GM18502 (cell line): ENCODE results near the gene NUP85.
A peak's percentile ranks its signal among the peaks of the same experiment; 100 is the strongest.
"Not testable (repeated sequence)": the region's sequence is repeated elsewhere in the genome, so short reads cannot be mapped to it uniquely, and the experiment has no call there.

ENCODE experiments used
- ATAC-seq: cut with Tn5 transposase; IDR thresholded peaks from one replicate; pipeline ENCODE4 v1.9.1; 2021; ENCODE audit warnings: mild to moderate bottlenecking; ENCODE audit not compliant: unreplicated experiment, poor library complexity

Gene NUP85

DNA sequence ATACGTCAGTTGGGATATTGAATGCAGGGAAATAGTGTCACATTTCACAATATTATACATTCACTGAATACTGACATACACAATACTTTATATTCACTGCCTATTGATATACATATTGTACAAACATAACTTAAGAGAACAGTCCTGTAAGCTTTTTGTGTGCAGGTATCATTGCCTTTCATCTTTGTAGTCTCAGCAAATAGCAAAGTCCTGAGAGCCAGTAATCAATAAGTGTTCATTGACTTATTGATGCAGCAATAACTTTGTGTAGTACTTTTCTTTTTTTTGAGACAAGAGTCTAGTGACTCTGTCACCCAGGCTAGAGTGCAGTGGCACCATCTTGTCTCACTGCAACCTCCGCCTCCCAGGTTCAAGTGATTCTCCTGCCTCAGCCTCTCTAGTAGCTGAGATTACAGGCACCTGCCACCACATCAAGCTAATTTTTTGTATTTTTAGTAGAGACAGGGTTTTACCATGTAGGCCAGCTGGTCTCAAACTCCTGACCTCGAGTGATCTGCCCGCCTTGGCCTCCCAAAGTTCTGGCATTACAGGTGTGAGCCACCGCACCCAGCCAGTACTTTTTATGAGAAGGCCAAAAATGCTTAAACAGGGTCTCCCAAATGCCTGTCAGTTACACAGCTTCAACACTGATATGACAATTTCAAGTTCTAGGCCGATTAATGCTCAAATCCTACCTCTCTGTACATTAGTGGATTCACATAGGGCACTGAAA is 5.4 kb upstream of the NUP85 start:
- no peak for ATAC-seq

DNA sequence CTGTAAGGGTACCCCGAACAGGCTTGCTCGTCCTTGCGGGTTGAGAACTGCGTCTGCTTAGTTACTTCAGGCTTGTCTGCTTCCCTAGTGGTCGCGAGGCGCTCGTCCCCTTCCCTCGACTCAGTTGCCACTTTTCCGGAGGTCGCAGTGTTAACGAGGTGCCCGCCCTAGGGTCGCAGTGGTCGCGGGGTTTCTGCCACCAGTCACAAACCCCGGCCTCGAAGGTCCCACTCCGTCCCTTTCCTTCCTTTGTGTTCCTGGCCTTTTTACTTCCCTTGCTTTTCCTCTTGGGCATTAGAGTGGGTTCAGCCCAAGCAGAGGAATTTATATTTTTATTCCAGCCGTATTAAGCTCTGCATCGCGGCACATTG is 299 bp downstream of the NUP85 start:
- ATAC-seq, result peak; percentile 13

DNA sequence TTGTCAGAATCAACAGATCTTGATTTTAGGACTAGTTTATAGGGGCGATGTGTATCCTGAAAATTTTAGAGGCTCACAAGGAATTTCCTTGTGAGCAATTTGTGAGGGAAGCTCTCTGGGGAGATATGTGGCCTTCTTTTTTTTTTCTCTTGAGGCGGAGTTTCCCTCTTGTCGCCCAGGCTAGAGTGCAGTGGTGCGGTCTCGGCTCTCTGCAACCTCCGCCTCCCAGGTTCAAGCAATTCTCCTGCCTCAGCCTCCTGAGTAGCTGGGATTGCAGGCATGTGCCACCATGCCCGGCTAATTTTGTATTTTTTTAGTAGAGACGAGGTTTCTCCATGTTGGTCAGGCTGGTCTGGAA is 1.6 kb downstream of the NUP85 start:
- ATAC-seq, result not testable (repeated sequence)

DNA sequence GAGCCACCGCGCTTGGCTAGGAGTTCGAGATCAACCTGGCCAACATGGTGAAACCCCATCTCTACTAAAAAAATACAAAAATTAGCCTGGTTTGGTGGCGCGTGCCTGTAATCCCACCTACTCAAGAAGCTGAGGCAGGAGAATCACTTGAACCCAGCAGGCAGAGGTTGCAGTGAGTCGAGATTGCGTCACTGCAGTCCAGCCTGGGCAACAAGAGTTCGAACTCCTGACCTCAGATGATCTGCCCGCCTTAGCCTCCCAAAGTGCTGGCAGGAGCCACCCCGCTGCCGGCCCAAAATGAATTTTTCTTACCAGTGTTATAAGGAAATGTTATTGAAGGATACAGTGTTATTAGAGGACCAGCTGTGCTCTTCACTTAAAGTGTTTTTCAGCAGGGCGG is 2.3 kb downstream of the NUP85 start:
- ATAC-seq, result no peak

DNA sequence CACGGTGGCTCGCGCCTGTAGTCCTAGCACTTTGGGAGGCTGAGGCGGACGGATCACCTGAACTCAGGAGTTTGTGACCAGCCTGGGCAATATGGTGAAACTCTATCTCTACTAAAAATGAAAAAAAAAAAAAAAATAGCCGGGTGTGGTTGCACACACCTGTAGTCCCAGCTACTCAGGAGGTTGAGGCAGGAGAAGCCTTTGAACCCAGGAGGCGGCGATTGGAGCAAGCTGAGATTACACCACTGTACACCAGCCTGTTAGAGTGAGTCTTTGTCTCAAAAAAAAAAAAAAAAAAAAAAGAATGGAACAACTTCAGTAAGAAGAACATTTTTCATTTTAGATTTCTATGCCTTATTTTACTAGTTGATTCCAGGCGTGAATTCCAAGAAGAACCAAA is 2.7 kb downstream of the NUP85 start:
- no peak for ATAC-seq

DNA sequence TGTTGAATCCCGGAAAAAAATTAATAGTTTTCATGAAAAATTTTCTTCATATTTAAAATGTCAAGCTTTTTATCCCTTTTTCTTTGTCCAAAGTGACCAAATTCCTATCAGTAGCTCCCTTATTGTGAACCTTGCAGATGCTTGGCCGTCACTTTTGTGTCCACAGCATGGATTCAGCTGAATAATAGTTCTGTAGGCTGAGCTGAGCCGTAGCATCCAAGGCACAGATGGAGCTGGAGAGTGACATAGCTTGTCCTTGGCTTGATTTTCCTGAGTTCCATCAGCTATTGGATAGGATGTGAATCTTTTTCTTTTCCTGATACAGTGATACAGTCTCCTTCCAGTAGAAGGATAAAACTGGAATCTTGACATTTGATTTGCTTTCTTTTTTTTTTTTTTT is 3.6 kb downstream of the NUP85 start:
- ATAC-seq, result no peak

DNA sequence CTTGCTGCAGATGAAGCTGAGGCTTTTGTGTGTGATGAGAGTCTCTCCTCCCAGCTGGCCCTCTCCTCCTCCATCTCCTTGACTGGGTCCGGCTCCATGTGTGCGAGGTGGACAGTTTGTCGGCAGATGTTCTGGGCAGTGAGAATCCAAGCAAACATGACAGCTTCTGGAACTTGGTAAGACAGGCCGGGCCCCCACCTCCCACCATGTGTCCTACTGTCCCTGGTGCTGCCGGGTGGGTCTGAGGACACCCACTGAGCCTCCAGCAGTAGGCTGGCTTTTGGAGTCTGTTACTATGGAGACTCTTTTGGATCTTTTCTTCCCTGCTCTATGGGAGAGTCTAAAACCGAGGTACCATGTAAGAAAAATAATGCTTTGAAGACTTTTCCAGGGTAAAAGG is 12.7 kb downstream of the NUP85 start:
- no peak for ATAC-seq

DNA sequence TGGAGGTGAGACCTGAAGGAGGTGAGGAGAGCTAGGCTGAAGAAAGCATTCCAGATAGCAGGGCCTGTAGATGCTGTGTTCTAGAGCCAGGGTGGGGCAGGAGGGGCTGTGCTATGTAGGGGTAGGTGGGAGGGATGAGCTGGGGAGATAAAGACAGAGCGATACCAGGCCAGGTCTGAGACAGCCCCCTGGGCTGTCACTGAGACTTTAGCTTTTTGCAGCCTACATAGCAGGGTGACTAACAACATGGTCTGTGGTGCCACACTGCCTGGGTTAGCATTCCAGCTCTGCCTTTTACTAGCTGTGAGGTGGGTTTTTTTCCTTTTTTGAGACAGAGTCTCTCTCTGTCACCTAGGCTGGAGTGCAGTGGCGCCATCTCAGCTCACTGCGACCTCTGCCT is 14.3 kb downstream of the NUP85 start:
- ATAC-seq, result no peak

DNA sequence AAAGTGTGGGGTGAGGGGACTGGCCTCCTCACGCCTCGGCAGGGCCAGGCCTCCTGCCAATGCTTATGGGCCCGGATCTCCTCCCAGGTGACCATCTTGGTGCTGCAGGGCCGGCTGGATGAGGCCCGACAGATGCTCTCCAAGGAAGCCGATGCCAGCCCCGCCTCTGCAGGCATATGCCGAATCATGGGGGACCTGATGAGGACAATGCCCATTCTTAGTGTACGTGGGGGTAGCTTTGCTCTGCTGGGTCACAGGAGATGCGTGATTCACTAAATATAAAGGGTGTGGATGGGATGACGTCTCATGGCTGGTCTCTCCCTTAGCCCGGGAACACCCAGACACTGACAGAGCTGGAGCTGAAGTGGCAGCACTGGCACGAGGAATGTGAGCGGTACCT is 19.5 kb downstream of the NUP85 start:
- no peak for ATAC-seq

DNA sequence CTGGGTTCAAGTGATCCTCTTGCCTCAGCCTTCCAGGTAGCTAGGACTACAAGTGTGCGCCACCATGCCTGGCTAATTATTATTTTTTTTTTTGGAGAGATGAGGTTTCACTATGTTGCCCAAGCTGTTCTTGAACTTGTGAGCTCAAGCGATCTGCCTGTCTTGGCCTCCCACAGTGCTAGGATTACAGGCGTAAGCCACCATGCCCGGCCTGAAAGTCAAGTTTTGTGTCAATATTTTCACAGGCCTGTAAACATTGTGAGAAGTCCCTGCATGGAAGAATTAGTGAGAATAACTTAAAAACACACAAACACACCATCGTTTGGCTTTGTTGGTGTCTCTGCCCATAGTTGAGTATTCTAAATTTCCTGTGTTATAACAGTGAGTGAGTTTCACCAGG is 22.2 kb downstream of the NUP85 start:
- no peak for ATAC-seq

DNA sequence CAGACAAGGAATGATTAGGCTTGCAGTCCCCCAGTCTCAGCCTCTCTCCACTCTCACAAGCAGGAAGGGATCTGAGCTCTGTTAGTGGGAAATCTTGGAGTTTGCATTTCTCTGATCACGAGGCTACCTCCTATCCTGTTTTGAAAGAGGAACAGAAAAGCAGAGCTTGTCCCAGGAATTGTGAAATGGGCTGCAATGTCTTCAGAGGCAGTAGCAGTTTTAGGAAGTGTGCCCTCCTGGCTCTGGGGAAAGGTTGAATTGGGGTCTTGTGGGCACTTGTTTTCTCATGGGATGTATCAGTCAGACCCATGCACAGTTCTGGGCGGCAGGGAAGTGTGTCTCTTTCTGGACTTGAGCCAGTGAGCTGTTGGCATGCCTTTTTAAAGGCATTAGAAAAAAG is 22.8 kb downstream of the NUP85 start:
- no peak for ATAC-seq

DNA sequence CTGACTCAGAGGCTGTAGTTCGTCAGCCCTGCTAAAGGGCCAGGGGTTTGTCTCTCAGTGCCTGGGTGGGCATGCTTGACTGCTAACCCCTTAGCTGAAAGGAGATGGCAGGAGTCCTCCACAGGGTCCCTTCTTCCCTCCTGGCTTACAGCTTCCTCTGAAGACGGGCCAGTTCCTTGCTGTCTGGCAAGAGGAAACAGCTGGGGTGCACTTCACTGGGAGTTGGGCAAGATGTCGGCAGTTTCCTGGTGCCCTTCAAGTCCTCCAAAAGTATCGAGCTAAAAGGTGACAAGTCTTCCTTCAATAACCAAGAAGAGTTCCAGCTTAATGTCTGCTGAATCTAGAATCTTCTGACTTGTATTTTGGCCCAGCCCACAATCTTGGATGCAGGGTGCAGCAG is 23.4 kb downstream of the NUP85 start:
- no peak for ATAC-seq

DNA sequence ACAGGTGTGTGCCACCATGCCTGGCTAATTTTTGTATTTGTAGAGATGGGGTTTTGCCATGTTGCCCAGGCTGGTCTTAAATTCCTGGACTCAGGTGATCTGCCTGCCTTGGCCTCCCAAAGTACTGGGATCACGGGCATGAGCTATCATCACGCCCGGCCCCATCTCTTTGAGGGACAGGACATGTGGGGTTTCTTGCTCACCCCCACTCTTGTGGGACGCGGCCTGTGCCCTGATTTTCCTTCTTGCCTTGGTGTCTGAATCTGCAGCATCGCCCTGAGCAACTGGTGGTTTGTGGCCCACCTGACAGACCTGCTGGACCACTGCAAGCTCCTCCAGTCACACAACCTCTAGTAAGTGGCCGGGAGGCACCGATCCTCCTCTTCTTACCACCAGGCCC is 25.6 kb downstream of the NUP85 start:
- ATAC-seq, result no peak

DNA sequence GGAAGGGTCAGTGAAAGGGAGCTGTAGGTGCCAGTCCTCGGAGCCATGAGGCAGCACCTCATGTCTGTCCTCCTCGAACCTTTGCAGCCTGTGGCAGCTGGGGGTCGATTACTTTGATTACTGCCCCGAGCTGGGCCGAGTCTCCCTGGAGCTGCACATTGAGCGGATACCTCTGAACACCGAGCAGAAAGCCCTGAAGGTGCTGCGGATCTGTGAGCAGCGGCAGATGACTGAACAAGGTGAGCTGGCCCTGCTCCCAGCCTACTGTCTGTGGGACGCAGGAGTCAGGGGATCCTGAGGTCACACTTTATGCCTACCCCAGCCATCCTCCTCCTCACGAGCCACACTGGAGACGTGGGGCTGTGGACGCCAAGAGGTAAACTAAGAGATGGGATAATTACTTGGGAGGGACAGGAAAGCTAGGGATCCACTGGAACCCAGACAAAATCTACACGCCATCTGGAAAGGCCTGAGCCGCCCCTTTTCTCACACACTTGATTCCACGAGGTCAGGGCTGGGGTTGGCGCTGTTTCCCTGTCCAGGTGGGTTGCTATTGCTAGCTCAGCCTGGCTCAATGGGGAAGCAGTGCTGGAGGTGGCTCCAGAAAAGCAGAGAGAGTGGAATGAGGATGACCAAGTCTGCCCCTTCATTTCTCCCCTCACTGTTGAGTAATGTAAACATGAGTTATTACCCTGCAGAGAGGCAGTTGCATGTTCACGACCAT is 26.4 kb downstream of the NUP85 start:
- no peak for ATAC-seq

DNA sequence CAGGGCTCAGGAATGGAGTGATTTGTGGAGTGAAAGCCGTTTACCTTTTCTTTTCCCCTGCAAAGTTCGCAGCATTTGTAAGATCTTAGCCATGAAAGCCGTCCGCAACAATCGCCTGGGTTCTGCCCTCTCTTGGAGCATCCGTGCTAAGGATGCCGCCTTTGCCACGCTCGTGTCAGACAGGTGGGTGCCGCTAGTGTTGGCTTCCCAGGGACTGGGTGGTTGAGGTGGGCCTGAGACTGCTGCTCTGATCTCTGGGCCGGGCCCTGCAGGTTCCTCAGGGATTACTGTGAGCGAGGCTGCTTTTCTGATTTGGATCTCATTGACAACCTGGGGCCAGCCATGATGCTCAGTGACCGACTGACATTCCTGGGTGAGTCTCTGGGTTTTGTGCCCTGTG is 27.3 kb downstream of the NUP85 start:
- ATAC-seq, result no peak

DNA sequence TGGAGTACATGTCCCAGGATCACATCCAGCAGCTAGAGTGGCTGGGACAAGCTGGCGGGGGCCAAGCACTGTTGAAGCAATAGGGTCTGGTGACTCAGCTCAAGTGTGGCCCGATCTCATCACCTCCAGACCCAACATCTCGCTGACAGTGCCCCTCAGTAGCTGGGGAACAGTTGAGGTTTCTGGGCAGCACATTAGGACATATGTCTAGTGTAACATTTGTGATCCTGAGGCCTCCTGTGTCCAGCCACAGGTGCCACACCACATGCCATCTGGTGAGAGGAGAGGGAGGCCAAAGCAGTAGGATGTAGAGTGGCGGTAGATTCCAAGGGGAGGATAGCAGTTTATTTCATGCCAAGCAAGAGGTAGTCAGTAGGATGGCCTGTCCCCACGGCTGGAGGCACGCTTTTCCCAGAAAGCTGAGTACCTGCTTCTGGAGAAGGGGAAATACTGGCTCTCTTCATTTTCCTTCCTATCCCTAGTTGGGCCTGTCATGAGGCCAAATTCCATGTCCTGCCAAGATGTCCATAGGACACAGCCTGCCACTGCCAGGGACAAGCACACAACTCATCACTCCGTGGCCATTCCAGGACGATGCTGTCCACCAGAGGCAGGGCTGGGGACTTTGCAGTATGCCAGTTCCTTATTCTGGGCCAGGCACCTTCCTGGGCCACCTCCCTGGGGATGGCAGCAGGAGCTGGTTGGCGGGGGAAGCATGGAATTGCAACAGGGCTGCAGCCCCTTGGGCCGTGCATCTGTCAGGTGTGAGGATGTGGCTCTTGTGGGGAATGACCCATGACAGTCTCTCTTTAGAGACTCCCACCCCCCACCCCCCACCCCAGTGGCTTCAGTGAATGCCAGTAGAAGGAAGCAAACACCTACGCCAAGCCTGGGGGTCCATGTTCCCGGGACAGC is 31.9 kb downstream of the NUP85 start:
- ATAC-seq, result no peak

DNA sequence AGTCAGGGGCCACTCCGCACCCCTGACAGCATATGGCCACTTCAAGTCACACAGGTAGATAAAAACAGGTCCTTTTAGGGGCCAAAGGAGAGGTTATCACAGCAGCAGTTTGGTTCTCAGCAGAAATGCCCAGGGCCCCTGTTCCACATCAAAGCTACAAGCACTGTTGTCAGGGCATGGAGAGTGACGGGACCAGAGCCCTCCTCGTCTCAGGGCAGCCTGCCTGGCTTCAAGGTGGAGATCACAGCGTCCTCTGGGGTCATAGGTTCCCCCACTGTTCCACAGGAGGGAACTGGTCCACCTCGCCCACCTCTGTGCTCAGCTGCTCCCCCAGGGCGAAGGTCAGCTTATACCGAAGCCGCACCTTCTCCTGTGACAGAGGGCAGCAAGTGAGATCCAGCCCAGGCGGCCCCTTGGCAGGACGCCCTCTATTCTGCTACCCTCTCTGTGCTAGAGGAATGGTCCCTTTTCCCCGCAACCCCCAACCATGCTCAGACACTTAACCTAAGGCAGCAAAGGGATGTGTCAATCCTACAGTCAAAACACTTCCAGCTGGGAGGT is 32.6 kb downstream of the NUP85 start:
- no peak for ATAC-seq

DNA sequence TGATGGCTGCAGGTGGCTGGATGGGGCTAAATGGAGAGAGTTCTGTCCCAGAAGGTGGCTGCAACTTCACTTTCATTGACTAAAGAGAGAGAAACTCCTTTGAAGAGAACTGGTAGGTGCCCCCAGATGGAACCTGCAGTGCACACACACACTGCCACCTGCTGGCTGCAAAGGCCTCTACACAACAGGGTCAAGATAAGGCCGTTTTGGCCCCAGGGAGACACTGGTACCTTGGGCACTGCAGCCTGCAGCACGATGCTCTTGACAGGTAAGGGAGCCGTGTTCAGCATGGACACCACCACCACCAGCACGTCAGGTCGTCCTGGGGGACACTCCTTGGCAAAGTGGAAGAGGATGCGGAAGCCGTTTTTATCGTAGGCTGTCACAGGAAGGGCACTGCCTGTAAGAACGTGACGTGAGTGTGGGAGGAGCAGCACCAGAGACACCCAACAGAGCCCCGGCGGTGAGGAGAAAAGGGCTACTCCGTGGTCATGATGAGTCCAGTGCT is 33.3 kb downstream of the NUP85 start:
- ATAC-seq, result no peak

DNA sequence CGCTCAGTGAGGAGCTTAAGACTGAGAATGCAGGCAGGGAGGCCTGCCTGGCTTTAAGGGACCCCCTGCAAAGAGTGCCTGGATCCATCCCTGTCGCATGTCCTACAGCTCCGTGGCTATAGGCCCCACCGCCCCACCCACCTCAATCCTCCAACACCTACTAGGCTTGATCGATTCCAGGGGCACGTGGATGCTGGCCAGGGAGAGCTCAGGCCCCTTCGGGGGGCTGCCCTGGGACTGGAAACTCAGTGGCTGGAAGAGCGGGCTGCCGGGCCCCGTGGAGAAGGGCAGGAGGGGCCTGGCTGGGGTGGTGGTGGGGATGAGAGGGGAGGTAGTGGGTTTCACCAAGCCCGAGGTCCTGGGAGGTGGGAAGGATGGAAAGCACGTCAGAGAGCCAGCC is 33.7 kb downstream of the NUP85 start:
- no peak for ATAC-seq

DNA sequence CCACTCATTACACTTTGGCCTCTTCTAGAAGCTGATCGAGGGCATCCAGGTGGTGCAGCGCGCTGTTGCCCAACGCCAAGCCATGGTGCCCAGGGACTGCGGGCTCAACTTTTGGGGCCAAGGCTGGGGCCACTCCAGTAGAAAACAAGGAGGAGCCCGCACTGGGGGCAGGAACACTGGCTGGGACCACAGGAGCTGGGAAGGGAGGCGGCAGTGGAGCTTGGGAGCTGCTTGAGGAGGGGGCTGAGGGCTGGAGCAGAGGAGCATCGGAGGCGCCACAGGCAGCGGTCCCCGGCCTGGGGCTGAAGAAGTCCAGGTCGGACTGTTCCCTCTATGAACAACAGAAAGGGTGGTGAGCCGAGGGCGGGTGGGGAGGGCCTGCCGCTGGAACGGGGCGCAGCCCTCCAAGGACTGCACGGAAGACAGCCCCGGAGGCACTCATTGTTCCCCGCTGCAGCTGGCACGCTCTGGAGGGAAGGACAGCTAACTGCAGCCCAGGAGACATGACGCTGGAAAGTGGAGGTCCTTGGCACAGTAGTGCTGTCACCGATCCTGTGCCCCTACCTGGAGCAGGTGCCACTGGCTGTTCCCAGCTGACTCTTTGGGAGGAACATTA is 34.4 kb downstream of the NUP85 start:
- no peak for ATAC-seq
